ENCODE measurements around the gene NARS2. TPM values are rescaled to one million over a fixed set of nuclear protein-coding genes. Genes with fewer than 3 reads are reported as not detected.

NARS2 gene
- total RNA-seq, 1 donor from 2014 or later, result 17.5 TPM

GRCh38 chr11:78583889-78584288, 9.2 kb upstream of the NARS2 start:
- Histone ChIP-seq H3K27me3 (no peaks in the 10 kb centered on the region), H3K9me3 (peaks cover 23% of the 10 kb centered on the region), H3K27ac (no peak overlapping the region), H3K36me3 (no peaks in the 10 kb centered on the region), H3K4me1 (no peaks in the 10 kb centered on the region), H3K4me3 (no peak overlapping the region)
- intact Hi-C loops (cut with DNase I), result no loop called here
- TF ChIP-seq CTCF (IDR thresholded peaks at IDR 0.05), result no peak
- ATAC-seq (no peak), DNase-seq (no peak)

GRCh38 chr11:78577495-78577894, 2.8 kb upstream of the NARS2 start:
- no peak overlapping the region for H3K27ac ChIP-seq
- H3K27me3 ChIP-seq, result no peaks in the 10 kb centered on the region
- ATAC-seq (no peak), DNase-seq (no peak)
- intact Hi-C loops (cut with DNase I), result no loop called here
- H3K4me1 ChIP-seq, result peaks cover 12% of the 10 kb centered on the region
- TF ChIP-seq CTCF (IDR thresholded peaks at IDR 0.05), result no peak
- peaks cover 1% of the 10 kb centered on the region for H3K9me3 ChIP-seq
- H3K4me3 ChIP-seq, result no peak overlapping the region
- H3K36me3 ChIP-seq, result no peaks in the 10 kb centered on the region

GRCh38 chr11:78576549-78577097, 2.0 kb upstream of the NARS2 start:
- no peak for TF ChIP-seq CTCF (IDR thresholded peaks at IDR 0.05)
- H3K27me3 ChIP-seq, result no peaks in the 10 kb centered on the region

GRCh38 chr11:78575478-78575877, 814 bp upstream of the NARS2 start:
- intact Hi-C loops (cut with DNase I), result no loop called here
- ATAC-seq, result no peak
- peak overlapping the region; percentile 76 for H3K27ac ChIP-seq

More at GRCh38 chr11:78576549-78577097, 2.0 kb upstream of the NARS2 start:
- Histone ChIP-seq H3K4me3 (no peak overlapping the region), H3K36me3 (no peaks in the 10 kb centered on the region), H3K4me1 (peaks cover 12% of the 10 kb centered on the region), H3K9me3 (no peaks in the 10 kb centered on the region), H3K27ac (no peak overlapping the region)
- intact Hi-C loops (cut with DNase I), result no loop called here
- ATAC-seq (no peak), DNase-seq (no peak)

GRCh38 chr11:78573681-78574080, 983 bp downstream of the NARS2 start:
- TF ChIP-seq CTCF (IDR thresholded peaks at IDR 0.05), result no peak
- no peak for DNase-seq
- no peaks in the 10 kb centered on the region for H3K9me3 ChIP-seq
- H3K36me3 ChIP-seq, result peaks cover 14% of the 10 kb centered on the region
- ATAC-seq, result no peak
- peak overlapping the region; percentile 93 for H3K4me3 ChIP-seq
- H3K4me1 ChIP-seq, result peaks cover 12% of the 10 kb centered on the region
- intact Hi-C loops (cut with DNase I), result no loop called here
- H3K27me3 ChIP-seq, result no peaks in the 10 kb centered on the region
- H3K27ac ChIP-seq, result peak overlapping the region; percentile 76

More at GRCh38 chr11:78575478-78575877, 814 bp upstream of the NARS2 start:
- Histone ChIP-seq H3K27me3 (no peaks in the 10 kb centered on the region), H3K4me3 (peak overlapping the region; percentile 93), H3K36me3 (peaks cover 6% of the 10 kb centered on the region), H3K4me1 (peaks cover 12% of the 10 kb centered on the region), H3K9me3 (no peaks in the 10 kb centered on the region)
- no peak for TF ChIP-seq CTCF (IDR thresholded peaks at IDR 0.05)
- no peak for DNase-seq

- Histone ChIP-seq H3K9me3 (no peaks in the 10 kb centered on the region), H3K4me1 (peaks cover 12% of the 10 kb centered on the region), H3K27ac (no peak overlapping the region), H3K36me3 (peaks cover 17% of the 10 kb centered on the region), H3K4me3 (peak overlapping the region; percentile 93), H3K27me3 (no peaks in the 10 kb centered on the region)
- TF ChIP-seq CTCF (IDR thresholded peaks at IDR 0.05), result no peak
- no peak for DNase-seq
- intact Hi-C loops (cut with DNase I), result no loop called here
- ATAC-seq, result no peak
Observed at GRCh38 chr11:78573271-78573670, 1.4 kb downstream of the NARS2 start.
